Embryonic facial prominence (tissue), 1 donor: ENCODE measurements around the gene AP5B1.
"Not testable (repeated sequence)": the region's sequence is repeated elsewhere in the genome, so short reads cannot be mapped to it uniquely, and the experiment has no call there.

Experiments used
- DNase-seq: peaks from one replicate; pipeline ENCODE4 v3.0.0-alpha.2; 2016; ENCODE audit errors: extremely low spot score

AP5B1 gene

DNA sequence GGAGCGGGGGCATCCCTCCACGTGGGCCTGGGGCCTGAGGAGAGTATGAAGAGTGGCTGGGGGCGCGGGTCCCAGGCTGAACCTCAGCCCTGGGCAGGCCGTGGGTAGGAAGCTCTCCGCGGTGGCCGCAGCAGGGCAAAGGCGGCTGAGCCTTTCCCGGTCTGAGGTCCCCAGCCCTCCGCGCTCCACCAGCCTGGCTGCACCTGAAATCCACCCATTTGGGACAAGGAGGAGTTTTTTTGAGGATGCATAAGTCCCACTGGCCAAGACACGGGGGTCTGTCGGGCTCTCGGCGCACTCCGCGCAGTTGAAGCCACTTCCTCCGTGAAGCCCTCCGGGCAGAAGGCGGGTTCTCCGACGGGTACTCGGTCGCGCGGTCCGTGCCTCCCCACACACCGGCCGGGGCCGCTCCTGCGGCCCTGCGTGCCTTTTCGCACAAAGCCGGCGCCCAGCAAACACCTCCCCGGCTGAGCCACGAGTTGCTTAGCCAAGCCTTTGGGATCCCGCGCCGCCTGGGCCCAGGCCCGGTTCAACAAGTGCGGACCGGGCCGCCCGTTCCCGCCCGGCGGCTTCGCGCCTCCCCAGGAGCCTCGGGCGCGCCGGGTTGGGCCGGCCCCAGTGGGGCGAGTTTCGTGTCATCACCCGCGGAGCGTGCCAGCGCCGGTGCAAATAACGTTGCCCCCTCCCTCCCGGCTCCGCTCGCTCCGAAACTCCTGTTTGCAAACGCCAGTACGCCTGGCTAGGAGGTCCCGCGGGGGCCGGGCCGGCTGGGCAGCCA lies 5.4 kb upstream of the AP5B1 start:
- no peak for DNase-seq

DNA sequence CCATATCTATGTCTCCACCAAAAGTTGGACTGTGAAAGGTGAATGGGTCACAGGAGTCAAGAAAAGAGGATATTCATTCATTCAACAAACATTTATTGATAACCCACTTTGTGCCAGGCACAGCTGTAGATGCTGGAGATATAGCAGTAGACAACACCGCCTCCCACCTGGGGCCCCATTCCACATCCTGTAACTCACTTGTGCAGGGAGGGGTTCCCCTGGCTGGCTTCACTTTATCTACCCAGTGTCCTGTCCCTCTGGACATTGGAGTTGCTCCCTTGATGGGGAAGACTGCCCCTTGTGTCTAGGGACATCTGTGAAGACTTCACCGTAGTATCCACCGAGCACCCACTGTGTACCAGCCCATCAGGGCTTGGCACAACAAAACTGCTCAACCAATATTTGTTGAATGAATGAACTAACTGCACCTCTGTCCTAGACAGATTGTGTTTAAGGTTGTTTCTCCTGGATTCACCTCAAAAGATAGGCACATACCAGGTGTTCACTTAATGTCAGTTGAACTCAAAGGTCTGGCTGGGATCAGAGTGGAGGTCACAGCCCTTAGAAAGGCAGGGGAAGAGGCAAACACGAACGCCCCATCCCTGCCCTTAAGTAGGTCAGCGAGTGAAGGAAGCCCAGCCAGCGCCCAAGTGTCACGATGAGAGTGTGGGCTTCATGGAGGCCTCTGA lies 4.7 kb upstream of the AP5B1 start:
- no peak for DNase-seq

DNA sequence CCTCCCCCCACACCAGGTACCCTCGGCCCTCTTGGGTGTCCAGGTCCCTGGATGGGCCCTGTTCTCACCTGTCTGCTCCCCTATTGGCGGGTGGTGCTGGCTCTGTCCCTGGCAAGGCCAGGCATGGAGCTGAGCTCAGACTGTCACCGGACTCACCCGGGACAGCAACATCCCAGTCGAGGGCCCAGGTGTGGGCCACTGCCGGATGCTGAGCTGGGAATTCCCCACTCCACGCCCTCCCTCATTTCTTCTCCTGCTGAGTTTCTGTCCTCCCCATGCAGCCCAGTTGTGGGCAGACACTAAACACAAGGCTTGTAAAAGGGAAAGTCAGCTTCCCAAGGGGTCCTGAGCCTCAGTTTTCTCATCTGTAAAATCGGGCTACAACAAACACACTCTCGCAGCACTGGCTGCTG lies 2.0 kb upstream of the AP5B1 start:
- no peak for DNase-seq

DNA sequence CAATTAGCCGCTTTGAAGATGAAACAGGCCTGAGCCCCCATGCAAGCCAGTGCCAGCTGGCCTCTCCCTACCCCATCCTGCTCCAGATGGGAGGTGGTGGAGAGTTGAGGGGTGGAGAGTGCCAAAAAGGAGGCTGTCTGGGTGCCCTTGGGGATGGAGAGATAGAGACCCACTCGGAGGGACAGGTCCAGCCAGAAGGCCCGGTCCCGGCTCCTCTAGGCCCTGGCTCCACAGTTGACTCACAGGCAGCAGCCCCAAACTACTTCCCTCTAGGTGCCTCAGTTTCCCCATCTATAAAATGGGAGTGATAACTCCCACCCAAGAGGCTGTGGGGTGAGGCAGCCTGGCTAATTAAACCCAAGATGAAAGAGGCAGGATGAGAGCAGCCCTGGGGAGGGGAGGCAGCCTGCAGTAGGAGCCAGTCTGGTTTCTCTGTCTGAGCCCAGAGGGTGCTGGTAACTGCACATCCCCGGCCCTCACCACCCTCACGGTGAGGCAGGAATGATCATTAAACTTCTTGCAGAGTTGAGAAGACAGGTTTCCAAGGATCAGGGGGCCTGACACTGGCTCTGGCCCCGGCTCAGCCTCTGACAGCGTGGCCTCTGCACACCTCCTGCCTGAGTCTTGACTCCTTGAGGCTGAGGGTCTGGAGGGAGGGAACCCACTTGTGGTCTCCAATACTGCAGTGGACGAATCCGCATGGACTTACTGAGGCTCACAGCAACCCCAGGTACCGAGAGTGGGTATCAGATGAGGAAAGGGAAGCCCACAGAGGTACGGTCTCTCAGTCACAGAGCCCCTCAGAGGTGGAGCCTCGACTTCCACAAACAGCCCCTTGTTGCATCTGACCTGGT lies 1.4 kb upstream of the AP5B1 start:
- no peak for DNase-seq

DNA sequence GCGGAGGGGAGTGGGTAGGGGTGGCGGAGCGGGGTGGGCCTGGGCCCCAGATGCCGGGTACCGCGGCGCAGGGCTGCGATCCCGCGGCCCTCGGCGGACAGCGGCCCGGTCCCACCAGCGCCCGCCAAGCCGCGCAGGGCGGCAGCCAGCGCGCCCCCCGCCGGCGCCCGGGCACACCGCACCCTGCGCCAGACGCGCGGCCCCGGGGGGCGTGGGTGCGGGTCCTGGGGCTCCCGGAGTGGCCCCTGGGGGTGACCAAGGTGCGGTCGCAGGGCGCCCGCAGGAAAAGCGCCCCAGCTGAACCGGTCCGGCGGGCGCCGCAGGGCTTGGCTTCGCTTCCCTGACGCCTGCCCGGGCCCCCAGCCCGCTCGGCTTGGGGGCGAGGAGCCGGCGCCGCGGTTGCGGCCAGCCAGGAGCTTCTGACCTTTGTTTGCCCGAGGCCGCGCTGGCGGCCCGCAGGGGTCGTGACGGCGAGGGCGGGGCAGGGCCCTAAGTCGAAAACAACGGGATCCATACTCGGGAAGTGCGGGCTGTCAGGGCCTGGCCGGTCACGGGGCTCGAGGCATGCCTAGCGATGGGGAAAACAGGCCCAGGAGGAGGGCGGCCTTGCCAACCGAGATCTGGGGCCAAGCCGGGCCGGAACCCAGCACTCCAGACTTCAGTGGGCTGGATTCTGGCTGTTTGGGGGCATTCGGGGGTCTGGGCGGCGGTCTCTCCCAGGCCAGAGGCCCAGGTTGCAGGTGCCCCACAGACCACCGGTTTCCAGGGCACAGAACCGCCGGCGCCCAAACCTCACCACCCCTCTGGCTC lies 581 bp upstream of the AP5B1 start:
- no peak for DNase-seq

DNA sequence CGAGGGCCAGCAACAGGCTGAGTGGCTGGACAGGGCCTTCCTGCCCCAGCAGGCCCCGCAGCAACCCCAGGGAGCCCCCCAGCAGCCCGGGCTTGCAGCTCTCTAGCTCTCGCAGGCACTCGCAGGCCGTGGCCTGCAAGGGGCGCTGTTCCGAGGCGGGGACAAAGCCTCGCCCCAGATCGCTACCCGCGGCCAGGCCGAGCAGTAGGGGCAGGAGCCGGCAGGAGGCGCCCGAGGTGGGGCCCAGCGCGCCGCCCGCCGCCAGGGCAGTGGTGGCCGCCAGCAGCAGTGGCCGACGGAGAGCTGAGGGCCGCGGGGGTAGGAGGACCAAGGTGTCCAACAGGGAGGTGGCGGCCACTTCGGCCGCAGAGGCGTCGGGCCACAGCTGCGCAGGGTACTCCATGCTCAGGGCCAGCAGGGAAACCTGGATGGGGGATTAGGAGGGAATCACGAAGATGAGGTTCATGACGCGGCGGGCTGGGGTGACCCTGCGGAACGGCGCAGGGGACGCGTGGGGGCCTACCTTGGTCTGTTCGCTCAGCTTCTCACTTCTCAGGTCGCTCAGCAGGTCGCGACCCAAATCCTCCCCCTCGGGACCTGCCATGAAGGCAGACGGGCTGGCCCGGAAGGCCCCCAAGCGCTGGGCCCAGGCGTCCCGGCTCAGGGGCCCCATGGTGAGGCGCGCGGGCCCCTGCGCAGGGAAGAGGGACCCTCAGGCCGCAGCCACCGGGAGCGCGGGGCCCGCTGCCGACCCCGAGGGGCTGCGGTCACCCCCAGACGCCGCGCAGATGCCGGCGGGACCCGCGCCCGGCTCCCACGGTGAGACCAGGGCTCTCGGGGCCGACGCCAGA lies 632 bp downstream of the AP5B1 start:
- DNase-seq: no peak

DNA sequence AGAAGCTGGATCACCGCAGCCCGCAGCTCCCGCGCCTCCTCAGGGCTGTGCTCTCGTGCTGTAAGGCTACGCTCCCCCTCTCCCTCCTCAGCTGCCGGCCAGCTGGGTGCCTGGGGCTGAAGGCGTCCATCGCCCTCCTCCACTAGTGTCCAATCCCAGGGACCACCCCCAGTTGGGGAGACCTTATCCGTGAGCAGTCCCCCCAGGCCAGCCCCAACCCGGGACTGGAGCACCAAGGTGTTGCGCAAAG lies 1.2 kb downstream of the AP5B1 start:
- DNase-seq: no peak

DNA sequence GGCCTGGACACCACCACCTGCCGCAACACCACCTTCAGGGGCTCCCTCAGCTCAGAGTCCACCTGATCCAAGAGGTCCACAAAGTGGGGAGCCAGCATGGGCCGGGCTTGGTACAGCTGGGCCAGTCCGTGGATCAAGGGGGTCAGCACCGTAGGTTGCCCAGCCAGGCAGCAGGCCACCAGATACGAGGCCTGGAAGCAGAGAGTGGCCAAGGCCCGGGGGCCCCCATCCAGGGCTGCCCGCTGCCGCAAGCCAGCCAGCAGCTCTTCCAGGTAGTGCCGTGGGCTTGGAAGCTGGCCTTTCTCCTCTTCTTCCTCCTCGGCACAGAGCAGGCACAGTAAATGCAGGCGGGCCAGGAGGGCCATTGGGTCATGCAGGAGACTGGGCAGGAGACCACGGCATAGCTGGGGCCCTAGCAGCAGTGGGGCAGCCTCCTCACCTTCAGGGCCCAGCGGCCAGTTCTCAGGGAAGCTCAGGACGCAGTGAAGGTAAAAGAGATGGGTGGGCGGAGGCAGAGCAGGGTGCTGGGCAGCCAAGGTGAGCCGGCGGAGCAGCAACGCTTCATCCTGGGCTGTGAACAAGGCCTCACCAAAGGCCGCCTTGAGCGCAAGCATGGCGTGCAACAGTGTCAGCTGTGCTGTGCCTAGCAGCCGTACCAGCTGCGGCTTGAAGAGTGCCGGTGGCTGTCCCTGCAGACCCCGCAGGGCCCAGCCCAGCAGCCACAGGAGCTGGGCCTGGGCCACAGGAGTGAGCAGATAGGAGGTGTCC lies 1.7 kb downstream of the AP5B1 start:
- no peak for DNase-seq

DNA sequence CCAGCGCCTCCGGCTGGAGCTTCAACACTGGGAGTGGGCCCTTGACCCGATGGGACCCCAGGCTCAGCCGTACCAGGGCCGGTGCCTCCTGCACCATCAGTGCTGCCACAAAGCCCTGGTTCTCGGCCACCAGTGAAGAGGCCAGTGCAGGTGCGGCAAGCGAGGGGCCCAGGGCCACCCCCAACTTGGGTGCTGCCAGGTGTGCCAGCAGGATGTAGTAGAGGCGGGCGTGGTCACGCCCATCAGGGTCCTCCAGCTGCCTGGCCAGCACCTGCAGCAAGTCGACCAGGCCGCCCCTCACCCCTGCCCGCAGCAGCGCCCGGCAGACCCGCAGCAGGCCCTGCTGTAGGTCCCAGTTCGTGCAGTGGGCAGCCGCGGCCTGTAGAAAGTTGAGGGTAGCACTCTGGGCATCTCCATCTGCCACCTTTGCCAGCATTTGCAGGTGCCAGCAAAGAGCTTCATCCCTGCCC lies 2.3 kb downstream of the AP5B1 start:
- no peak for DNase-seq

DNA sequence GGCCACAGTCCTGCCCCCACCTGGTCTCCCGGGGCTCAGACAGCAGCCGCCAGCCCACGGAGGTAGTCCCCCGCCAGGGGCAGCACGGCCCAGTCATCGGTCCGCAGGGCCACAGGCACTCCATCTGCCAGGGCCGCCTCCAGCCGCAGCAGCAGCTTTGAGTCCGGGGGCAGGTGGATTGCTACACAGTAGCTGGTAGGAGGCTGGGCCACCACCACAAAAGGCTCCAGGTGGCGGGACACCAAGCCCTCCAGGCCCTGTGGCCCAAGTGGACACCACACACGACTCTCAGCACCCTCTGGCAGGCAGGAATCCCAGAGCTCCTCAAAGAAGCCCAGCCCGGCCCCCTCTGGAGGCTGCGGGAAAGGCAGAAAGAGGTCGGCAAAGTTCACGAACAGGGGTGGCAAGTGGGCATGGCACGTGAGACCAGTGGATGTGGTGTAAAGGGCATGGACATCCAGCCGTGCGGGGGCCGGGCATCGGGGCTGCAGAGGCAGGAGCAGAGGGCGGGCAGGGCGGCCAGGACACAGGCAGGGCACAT lies 2.9 kb downstream of the AP5B1 start:
- DNase-seq: no peak

DNA sequence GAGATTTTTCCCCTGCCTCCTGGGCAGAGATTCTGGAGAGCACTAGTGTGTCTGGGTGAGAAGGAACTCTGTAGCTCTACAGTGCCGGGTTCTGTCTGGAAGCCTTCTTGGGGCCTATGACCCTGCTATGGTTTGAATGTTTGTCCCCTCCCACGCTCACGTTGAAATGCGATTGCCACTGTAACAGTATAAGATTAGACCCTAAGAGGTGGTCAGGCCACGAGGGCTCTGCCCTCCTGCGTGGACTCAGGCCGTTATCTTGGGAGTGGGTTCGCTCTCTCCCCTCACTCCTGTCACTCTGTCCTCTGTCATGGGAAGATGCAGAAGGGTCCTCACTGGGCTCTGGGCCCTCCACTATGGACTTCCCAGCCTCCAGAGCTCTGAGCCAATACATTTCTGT lies 3.5 kb downstream of the AP5B1 start:
- DNase-seq: no peak

DNA sequence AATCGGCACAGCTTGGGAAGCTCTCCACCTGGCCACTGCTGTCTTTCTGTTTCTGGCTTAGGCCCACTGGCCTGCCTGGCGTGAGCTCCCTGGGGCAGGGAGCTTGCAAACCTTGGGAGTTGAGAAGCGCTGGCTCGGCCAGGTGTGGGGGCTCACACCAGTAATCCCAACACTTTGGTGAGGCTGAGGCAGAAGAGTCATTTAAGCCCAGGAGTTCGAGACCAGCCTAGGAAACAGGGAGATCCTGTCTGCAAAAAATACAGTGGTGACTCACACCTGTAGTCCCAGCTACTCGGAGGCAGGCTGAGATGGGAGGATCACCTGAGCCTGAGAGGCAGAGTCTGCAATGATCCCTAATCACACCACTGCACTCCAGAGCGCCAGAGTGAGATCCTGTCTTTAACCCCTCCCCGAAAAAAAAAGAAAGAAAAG lies 4.0 kb downstream of the AP5B1 start:
- DNase-seq: no peak

DNA sequence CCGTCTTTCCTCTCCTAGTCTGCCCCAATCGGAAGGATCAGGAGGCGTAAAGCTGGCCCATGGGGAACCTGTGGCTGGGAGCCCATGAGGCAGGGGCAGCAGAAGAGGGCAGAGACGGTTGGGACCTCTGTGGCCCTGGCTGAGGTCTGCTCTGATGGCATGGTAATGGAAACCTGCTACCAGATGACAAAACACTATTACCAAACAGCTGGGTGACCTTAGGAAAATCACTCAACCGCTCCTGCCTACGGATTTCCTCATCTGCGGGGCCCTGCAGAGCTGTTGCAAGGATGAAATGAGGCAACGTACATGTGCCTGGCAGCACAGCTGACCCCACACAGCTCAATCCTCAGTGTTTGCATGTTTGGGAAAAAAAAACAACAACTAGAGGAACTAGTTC lies 4.6 kb downstream of the AP5B1 start:
- DNase-seq: no peak

DNA sequence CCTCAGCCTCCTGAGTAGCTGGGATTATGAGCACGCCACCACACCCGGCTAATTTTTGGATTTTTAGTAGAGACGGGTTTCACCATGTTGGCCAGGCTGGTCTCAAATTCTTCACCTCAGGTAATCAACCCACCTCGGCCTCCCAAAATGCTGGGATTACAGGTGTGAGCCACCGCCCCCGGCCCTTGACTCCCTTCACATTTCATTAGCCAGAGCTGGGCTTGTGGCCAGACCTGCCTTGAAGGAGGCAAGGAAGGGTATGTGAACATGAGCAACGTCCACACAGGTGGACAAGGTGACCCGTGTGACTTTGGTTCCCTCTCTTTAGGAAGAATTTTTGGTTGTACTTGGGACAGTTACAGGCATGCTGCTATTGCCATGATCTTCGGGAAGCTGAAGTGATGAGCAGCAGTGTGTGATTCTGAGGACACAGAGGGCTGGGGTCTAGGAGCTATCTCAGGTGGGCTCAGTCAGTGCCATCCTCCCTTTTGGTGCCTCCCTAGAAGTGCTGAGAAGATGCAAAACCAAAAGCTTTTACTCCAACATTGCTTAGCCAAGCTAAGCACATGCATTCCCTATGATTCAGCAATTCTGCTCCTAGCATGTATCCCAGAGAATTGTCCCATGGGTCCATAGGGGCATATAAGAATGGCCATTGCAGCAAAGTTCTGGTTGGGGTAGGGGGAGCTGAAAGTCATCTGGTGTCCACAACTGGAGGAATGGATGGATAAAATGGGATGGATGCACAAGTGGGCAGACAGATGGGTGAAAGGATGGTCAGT lies 6.1 kb downstream of the AP5B1 start:
- no peak for DNase-seq

DNA sequence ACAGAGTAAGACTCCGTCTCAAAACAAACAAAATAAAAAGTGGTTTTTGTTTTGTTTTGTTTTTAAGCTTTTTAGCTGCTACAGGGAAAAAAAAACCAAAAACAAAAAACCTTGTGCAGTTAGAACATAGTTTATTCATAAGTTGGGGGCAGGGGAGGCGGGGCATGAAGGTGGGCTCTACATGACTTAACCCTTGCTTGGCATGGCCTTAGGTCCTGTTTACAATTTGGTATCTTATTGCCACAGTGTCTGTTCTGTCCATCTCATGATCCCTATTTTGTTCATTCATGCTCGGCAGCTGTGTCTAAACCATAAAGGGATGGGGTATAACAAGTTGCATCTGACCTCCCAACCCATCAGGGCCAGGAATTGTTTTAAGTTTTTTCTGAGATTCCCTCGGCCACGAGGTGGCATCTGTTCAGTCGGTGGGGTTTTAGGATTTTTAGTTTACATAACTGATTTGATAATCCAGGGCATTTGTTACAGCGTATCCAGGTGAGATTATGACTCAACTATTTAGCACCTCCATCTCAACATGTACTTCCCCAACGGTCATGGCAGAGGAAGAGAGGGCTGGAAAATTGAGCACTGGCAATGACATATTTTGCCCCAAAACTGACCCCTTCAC lies 6.9 kb downstream of the AP5B1 start:
- no peak for DNase-seq

DNA sequence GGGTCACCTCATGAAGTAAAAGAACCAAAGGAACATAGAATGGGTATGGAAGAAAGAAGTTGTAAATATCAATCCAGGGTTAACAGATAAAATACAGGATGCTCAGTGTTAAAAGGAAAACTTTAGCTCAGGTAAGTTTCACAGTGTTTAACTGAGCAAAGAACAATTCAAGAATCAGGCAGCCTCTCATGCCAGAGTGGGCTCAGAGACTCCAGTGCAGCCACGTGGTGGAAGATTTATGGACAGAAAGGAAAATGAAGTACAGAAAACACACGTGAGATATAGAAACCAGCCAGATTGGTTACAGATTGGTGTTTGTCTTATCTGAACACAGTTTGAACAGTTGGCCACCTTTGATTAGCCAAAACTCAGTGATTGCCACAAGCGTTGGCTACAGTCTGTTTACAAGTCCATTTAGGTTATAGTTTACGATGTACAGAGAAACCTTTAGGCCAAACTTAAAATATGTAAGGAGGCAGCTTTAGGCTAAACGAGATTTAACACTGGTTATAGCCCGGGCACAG lies 9.1 kb downstream of the AP5B1 start:
- no peak for DNase-seq

DNA sequence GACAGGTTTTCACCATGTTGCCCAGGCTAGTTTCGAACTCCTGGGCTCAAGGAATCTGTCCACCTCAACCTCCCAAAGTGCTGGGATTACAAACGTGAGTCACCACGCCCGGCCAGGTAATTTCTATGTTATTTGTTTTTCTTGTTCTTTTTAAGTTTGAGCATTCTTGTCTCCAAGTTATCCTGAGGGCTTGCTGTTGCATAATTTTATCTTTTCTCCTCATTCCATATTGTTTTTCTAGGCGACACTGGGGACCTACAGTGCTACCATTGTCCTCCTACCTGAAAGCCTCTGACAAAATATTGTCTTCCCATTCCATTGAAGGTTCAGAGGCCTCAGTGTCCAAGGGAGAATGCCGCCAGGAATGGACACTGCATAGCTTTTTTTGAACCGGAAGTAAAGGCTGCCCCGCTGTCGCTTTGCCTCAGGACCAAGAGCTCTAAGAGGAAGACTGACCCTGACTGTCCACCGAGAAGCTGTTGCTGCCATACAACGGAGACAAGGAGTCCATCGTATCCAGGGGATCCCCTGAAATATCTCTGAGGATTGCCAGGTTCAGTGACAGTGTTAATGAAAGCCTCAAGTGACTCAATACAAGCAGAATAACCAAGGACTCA lies 9.7 kb downstream of the AP5B1 start:
- no peak for DNase-seq

DNA sequence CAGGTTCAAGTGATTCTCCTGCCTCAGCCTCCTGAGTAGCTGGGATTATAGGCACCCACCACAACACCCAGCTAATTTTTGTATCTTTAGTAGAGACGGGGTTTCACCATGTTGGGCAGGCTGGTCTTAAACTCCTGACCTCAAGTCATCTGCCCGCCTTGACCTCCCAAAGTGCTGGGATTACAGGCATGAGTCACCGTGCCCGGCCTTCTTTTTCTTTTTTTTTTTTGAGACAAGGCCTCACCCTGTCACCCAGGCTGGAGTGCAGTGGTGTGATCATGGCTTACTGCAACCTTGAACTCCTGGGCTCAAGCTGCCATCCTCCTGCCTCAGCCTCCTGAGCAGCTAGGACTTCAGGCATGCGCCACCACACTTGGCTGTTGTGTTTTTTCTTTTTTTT lies 13.0 kb downstream of the AP5B1 start:
- not testable (repeated sequence) for DNase-seq
